Stimulated activated CD4-positive, alpha-beta T cell treated with anti-CD3 and anti-CD28 coated beads, Interleukin-4, amount 100 ng/mL, for 1 hour (primary cell): ENCODE measurements around the gene MBP.
"Not testable (repeated sequence)": the region's sequence is repeated elsewhere in the genome, so short reads cannot be mapped to it uniquely, and the experiment has no call there.

Experiments used
- DNase-seq: peaks from one replicate; pipeline ENCODE4 v3.0.0-alpha.2; 2020

Gene MBP

DNA sequence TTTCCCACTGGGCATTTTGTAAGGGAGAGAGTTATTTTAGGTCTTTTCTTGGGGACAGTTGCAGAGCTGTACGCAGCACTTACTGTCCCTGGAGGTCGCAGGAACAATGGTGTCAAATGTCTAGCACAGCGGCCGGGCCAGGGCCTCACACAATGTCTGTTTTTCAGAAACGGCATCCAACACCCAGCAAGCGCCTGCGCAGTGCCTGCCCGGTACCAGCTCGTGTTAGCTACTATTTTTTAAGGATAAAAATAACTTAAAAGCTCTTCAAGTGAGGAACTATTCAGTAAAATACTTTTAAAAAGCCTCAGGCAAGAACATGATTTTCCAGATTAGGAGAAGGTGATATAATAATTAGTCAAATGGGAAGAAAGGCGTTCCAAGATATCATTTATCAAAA is 90.0 kb downstream of the MBP start:
- no peak for DNase-seq

DNA sequence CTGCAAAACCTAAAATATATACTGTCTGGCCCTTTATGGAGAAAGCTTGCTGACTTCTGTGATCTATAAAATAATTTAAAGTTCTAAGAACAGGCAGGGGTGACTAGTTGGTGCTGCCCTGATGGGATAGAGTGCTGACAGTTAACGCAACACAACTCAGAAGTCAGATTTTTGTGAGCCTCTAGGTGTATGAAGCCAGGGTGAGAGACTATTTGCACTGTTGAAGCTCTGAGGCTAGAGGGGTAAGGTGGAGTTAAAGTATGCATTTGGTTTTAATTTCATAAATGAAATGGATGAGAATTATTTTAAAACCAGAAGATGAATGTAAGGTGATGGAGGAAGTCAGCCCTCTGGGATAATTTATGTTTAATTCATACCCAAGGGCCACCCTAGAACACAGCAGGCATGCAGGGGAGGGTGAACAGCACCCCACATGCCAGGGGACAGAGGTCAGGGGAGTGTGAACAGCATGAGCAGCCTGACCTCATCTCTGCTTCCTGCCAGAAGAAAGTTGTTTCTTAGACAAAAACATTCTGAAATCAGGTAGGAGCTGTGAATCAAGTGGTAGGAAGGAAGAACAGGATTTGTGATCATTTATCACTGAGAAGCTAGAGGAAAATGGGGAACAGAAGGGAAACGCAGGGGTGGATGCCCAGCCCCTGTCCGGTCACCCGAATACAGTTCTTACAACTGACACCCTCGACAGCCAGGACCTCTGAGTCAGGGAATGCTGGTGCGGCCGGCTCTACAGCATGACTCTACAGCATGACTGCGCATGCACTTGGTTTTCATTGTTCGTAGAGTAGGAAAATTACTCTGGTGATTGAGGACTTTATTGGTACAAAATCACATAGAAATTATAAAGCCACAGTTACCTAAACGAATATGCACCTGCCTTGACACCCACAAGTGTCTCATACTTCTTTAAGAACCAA is 93.1 kb downstream of the MBP start:
- no peak for DNase-seq

DNA sequence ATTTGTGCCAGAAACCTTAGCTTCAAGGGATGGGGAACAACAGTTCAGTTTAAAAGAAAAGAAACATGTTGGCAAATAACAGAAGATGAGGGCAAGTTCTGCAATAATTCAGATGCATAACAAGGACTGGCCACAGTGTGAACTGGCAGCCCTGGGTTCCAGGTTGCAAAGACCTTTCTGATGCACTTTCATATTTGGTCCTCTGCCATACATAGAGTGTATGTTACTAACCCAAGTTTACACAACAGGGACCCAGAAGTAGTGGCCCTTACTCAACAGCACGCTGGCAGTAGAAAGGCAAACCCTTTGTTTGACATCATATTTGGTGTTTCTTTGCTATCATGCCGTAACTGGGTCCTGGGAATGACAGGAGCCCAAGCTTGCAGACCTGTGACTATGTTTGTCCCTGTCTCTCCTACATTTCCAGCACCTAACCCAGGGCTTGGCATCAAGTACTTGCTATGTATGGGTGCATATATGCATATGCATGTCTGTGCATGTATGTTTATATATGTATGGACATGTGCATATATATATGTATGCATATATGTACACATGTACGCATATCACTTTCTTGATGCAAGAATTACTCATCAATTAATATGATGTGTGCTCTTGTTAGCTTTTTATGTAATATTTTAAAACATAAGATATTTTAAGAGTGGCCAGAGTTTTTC is 94.3 kb downstream of the MBP start:
- no peak for DNase-seq

- DNase-seq, result no peak
These were observed 95.0 kb downstream of the MBP start for GRCh38 chr18:77037567-77037966.

DNA sequence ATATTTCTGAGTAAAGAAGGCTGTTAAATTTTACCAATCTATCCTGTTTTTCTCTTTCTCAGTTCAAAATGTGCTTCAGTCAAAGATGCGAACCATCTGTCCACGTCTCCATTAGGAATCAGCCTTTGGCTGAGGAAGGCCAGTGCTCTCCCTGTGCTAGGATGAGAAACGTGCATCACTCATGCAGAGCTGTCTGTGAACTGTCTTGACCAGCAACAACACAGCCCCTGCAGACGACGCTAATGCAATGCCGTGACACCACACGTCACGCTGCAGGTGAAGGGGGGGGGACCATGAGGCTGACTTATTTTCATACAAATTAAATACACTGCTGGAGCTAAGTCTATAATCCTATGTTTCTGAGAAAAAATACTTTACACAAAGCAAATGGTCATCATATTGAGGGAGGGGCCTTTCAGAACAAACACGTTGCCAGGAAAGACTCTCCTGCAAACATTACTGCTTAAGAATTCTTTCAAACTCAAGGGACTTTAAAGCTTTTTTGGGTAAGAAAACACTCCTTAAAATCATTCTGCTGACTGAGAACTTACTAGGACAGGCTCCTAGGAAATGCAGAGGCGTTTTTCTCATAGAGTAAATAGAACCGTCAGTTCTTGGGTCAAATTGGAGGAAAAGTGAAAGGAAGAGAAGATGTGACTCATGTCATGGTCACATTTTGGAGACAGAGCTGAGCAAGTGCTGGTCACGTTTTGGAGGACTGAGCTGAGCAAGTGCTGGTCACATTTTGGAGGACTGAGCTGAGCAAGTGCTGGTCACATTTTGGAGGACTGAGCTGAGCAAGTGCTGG is 97.0 kb downstream of the MBP start:
- DNase-seq, result no peak

DNA sequence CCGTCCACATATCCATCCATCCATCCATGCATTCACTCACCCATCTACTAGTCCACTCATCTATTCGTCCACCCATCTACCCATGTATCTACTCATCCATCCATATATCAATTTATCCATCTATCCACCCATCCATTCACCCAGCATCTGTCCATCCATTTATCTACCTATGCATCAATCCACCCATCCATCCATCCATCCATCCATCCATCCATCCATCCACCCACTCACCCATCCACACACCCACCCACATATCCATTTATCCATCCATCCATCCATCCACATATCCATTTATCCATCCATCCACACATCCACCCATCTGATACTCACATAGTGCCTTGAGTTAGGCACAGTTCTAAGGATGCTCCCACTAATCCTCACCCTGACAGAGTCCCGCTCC is 99.0 kb downstream of the MBP start:
- no peak for DNase-seq

DNA sequence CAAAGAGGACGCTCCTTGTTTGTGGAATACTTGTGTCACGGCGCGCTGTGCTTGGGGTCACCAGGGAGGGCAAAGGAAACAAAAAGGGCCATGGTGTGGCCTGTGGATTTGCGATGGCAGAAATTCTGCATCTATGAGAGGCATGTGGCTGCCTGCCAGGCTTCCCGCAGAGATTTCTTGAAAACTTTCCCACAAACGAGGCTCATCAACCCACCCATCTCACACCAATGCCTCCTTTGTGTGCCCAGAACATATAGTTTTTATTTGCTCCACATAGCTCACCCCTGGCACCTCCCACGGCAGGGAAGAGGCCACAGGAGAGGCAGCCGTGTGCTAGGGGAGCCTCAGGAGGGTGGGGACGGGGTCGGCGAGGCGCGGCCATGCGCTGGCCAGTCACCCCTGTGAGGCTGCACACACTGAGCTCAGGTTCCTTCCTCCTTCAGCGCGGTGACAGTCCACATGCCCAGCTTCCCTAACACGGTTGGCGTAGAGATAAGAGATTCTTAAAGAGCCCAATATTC is 100.3 kb downstream of the MBP start:
- no peak for DNase-seq

DNA sequence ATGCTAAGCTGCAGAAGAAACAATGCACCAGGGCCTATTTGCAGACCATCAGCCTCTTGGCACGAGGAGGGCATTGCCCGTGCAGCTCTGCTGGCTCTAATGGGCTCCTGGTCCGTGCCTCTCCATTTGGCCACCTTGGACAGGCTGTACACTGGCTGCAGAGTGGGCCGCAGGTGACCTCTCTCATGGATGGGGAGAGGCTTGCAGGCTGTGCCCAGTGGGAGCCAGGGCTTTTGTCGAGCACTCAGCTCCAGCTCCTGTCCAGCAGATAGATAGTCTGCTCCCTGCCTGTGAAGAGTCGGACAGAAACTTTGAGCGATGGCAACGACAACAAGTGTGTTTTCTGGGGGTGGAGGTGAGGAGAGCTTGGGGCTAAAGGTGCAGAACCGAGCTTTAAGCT is 100.9 kb downstream of the MBP start:
- no peak for DNase-seq

GRCh38 chr18:77030201-77030600 is 102.4 kb downstream of the MBP start:
- no peak for DNase-seq

- DNase-seq, result no peak
These were observed 106.7 kb downstream of the MBP start for GRCh38 chr18:77025831-77026363.

- no peak for DNase-seq
These were observed 107.5 kb downstream of the MBP start for GRCh38 chr18:77025123-77025522.

- DNase-seq, result no peak
These were observed 108.1 kb downstream of the MBP start for GRCh38 chr18:77024476-77024875.

DNA sequence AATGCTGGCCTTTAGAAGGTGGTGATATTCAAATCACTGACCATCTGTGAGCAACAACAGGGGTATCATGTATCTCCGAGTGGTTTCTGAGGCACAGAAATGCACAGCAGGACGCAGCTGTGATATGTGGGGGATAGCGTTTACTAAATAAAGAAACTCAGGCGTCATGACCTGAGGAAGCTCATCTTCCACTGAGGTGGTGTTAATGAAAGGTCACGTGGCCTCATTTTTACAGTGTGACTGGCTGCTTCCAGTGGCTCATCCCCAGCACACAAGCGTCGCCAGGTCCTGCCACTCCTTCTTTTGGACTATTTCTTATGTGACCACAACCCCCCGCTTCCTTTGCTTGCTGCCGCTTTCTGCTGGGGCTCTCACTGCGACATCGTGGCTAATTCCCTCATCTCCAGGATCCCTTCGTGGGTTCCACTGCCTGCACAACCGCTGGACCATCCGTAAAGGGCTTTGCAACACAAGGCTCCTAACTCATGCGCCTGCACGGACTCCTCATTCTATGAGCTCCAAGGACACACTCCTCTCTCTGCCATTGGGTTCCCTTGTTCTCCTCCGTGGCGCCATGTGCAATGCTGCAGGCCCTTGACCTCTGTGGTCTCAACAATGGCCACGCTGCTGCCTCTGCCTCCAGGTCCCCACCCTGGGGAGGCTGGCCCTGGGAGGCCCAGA is 109.3 kb downstream of the MBP start:
- no peak for DNase-seq

DNA sequence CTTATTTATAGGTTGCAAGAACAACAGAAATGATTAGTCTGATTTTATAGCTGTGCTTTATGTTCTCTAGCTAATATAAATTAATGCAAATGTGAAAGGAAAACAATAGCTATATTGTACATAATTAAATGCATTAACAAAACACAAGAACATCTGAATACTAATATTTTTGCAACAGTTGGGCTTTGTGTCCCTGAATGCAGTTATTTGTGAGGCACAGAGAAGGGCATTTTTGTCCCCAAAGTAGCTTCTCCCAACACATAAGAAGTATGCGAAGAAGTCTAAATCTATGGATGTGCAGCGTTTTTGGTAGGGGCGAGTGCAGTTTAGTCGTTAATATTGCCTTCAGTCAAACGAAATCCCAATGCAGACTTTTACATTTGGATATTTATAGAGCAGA is 110.0 kb downstream of the MBP start:
- no peak for DNase-seq

DNA sequence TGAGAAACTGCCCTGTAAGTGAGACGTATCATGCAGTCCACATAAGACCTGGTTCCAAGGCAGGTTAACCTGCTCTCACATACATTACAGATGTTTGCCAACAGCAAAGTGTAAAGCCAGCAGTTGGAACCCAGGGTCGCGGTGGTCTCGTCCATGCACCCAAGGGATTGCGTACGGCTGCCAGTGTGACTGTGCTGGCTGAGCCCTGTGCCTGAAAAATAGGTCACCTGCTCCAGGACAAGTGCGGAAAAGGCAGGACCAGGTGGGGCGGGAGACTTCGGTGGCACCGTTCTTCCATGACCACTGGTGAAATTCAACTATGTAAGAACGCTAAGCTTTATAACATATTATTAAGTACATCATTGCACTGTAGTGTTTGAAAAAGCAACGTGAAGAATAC is 110.5 kb downstream of the MBP start:
- DNase-seq, result no peak

- DNase-seq, result not testable (repeated sequence)
These were observed 111.1 kb downstream of the MBP start for GRCh38 chr18:77021478-77021877.

GRCh38 chr18:77021075-77021474 is 111.5 kb downstream of the MBP start:
- no peak for DNase-seq

DNA sequence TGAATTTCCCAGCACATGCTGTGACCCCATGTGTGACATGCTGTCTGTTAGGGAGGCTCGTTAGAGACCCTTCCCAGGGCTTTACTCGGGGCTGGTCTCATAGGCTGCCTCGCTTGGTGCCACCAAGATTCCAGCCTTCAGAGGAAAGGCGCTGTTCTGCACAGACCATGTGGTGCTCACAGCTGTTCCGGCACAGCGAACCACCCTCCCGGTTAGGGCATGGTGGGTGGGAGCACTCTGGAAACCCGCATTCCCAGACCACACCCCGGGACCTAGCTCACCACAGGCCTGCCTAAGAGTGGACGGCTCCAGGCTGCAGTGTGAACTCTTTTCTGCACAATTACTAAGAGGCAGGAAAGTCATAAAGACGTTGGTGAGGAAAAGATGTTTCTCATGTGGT is 112.0 kb downstream of the MBP start:
- no peak for DNase-seq

- no peak for DNase-seq
These were observed 112.9 kb downstream of the MBP start for GRCh38 chr18:77019641-77020040.

DNA sequence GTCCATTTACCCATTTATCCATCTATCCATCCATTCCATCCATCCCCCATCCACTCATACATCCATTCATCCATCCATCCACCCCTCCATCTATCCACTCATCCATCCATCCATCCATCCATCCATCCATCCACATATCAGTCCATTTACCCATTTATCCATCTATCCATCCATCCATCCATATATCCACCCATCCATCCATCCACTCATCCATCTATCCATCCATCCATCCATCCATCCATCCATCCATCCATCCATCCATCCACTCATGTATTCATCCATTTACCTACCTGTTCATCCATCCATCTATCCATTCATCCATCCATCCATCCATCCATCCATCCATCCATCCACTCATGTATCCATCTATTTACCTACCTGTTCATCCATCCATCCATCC is 113.9 kb downstream of the MBP start:
- DNase-seq, result not testable (repeated sequence)

- no peak for DNase-seq
These were observed 115.2 kb downstream of the MBP start for GRCh38 chr18:77017355-77017754.

DNA sequence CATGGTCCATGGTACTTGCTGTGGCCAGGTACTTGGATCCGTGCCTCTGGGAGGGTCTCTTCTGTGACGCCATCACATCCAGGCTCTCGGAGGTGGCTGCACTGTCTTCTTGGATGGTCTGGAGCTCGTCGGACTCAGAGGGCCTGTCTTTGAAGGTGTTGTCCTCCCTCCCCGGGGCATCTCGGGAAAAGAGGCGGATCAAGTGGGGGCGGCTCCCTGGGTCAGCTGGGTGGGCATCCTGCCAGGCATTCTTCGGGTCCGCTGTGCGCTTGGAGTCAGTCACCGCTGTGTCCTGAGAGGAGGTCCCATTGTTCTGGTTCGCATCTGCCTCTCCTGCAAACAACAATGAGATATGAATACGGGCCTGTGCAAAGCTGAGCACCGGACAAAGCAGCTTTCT is 115.6 kb downstream of the MBP start:
- DNase-seq, result no peak
